ENCODE results near the gene HSF2BP.

DNA sequence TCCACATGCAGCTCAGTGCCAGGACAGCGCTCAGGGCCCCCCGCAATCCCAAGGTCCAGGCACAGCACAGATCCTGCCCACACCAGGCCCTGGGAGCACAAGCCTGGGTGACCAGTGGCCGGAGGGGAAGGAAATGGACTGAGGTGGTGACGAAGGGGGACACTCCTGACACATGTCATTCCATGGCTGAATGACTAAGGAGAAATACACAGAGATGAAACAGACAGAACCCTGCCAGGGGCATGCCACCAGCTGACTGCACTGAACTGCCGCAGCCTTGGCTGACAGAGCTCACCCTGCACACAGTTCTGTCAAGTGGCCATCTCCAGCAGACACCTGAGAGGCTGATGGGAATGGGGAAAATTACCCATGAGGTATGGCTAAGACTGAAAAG is 56.1 kb downstream of the HSF2BP start:
- TF ChIP-seq, protein P1, sequence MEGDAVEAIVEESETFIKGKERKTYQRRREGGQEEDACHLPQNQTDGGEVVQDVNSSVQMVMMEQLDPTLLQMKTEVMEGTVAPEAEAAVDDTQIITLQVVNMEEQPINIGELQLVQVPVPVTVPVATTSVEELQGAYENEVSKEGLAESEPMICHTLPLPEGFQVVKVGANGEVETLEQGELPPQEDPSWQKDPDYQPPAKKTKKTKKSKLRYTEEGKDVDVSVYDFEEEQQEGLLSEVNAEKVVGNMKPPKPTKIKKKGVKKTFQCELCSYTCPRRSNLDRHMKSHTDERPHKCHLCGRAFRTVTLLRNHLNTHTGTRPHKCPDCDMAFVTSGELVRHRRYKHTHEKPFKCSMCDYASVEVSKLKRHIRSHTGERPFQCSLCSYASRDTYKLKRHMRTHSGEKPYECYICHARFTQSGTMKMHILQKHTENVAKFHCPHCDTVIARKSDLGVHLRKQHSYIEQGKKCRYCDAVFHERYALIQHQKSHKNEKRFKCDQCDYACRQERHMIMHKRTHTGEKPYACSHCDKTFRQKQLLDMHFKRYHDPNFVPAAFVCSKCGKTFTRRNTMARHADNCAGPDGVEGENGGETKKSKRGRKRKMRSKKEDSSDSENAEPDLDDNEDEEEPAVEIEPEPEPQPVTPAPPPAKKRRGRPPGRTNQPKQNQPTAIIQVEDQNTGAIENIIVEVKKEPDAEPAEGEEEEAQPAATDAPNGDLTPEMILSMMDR (IDR thresholded peaks at IDR 0.05) = no peak
- TF ChIP-seq EP300 (IDR thresholded peaks at IDR 0.05) (no peak), POLR2A (IDR thresholded peaks at IDR 0.05) (no peak)

All from tibial nerve (tissue), 4 donors.